Middle frontal gyrus (tissue), 1 donor: Measurements from ENCODE around the gene CORO2B.

Experiments used
- DNase-seq: peaks from one replicate; pipeline ENCODE4 v3.0.0-alpha.2; 2015; ENCODE audit warnings: low spot score; ENCODE audit errors: extremely low spot score

CORO2B gene

GRCh38 chr15:68626283-68626682 is 47.5 kb downstream of the CORO2B start:
- no peak for DNase-seq

DNA sequence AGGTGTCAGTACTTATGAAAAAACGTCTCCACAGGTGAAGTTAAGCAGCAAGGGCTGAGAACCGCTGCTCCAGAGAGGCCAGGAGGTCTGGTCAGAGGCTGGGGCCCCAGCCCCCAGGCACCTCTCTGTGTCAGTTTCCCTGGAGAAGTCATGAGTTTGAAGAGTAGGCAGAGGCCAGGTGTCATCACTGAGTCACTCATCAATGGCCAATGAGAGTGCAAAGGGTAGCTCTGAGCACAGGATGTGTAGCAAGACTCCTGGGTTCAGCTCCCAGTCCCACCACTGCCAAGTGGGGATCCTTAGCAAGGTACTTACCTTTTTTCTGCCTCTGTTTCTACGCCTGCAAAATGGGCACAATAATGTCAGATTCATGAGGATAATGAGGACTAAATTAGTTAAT is 47.9 kb downstream of the CORO2B start:
- no peak for DNase-seq

DNA sequence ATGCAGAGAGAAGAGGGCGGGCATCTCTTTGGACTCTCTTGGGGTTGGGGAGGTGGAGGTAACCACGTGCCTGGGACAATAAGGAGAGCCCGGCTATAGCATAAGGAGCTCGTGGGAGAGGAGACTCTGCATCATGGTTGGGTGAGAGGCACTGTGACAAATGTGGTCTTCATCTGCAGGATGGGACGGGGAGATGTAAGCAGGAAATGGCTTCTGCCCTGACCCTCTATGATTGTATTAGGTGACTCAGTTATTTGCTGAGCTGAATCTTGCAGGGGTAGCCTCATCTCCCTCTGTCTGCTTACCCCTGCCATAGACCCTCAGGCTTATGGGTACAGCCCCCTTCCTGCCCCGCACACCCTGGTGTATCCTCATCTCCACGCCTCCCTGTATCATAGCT is 48.7 kb downstream of the CORO2B start:
- no peak for DNase-seq

DNA sequence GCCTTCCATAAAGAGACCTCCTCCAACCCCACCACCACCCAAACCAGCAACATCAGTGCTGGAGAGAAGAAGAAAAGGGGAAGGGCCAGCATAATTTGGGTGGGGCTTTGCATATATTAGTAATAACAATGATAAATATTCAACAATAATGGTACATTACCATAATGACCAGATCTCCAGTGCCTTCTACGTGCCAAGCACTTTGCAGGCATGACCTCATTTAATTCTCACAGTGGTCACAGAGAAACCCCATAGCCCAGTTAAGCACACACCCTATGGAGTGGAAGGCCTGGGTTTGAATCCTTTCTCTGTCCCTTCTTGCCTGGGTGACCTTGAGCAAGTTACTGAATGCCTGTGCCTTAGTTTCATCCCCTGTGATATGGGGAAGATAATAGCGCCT is 49.2 kb downstream of the CORO2B start:
- DNase-seq, result no peak

GRCh38 chr15:68629519-68630210 is 50.9 kb downstream of the CORO2B start:
- no peak for DNase-seq

DNA sequence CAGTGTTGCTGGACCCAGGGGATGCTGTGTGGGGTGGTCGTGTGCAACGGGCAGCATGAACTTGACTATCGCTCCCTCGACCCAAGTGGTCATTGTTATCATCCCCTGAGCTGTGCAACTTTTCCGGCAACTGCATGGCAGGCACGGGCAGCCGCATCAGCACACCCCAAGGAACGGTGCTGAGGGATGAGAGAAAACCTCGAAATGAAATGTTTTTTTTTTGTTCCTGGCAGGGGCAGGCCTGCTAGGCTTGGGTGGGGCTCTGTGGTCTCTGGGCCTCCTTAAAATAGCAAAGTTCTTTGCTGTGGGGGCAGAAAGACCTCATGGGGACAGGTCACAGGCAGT is 51.4 kb downstream of the CORO2B start:
- DNase-seq, result no peak

DNA sequence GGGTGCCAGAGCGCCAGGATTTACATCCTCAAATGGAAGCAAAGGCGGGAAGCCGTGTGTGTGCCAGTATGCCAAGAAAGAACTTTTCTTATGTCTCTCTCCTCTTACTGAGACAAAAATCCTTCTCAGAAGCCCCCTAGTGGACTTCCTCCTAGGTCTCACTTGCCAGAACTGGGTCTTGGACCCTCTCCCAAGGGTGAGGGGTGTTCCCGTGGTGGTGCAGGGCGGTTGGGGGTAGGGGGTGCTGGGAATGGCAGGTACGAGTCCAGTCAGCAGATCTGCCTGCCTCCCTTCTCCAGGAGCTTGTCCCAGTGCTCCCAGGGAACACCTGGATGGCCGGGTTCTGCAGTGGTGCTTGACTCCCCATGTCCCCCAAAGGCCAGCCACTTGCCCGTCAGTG is 52.0 kb downstream of the CORO2B start:
- no peak for DNase-seq

DNA sequence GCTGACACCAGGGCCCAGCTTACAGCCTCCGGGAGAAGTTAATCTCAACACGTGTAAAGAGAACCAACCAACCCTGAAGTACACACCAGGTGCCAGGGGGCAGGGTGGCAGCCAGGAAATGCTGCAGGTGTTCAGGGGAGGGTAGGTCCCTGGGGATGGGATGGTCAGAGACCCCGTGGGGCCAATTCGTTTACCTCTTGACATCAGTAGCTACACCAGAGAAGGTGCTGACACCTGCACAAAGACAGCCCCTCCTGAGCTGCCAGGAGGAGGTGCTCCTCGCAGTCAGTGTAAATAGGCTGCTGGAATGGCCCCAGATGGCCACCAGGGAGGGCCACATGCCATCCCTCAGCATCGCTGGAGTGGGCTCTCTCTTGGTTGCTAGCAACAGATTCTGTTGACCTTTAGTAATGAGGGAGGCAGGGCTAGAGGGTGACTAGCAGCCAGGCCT is 52.8 kb downstream of the CORO2B start:
- DNase-seq, result no peak

DNA sequence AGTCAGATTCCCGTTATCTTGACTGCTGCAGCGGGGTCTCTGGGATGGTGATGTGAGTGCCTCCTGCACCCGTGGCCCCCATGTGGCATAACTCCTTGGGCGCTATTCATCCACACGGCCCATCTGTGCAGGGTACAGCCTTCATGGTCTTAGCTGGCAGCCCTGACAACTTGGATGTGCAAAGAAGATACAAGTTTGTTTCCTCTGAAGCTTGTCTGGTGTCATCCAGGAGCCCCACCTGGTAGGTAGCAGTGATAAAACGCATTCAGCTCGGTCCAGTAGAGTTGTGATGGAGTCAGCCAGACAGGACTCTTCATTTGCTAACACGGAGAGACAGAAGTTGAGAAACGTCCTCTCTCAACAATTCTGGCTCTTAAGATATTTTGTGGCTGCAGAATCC is 53.3 kb downstream of the CORO2B start:
- DNase-seq, result no peak

GRCh38 chr15:68633231-68634121 is 54.7 kb downstream of the CORO2B start:
- no peak for DNase-seq

DNA sequence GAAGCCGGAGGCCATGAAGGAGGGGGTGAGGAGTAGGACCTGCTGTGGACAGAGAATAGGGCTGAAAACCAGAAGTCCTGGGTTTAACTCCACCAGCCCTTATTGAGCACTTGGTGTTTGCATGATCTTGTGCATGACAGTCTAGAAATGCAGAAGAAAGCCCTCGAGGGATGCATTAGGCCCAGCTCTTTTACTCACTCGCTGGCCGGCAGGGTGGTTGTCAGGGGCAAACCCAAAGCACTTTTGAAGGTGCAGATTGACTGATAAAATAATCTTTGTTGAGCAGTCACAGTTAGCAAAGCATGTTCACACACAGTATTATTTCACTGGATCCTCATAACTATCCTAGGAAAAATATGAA is 55.3 kb downstream of the CORO2B start:
- no peak for DNase-seq

- no peak for DNase-seq
Observed at GRCh38 chr15:68634531-68634930, 55.7 kb downstream of the CORO2B start.

DNA sequence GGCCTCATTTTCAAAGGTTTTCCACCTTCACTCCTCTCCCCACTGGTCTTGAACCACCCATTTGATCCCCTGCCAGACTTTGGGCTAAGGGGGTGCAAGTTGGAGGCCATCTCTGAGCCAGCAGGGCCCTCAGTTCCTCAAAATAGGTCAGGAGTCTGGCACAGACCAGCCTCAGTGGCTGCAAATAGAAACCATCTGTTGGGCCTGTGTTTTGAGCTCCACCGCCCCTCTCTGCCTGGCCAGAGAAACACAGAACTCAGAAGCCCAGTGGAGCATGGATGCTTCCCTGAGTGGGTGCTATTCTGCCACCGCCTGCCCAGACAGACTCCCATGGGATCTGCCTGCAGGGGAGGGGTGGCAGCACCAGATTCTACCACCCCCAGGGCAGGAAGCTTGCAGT is 56.3 kb downstream of the CORO2B start:
- DNase-seq, result no peak

- no peak for DNase-seq
Observed at GRCh38 chr15:68636256-68636655, 57.5 kb downstream of the CORO2B start.

DNA sequence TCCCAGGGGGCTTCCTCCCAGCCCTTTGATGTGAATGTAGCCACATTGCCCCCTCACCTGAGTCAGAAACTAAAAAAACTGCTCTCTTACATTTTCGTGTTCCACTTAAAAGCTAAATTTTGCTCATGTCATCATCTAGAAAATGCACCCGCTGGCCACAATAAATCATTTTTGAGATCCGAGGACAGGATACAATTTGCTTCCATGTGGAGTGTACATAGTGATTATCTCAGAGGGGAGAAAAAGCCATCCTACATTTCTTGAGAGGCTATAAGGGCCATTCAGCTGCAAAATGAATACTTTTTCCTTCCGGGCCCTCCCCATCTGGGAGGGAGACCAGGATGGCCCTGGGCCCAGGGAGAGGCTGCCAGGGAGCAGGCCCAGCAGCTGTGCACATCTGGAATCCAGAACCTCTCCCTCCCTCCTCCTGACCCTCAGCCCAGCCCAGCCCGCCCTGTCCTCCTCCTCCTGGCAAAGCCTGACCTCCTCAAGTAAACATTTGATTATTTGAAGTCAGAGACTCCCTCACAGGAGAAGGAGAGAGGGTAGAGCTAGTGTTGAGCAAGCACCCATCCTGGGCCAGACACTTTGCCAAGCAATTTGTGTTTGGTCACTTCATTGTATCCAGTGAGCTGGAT is 59.1 kb downstream of the CORO2B start:
- no peak for DNase-seq

GRCh38 chr15:68638953-68639515 is 60.2 kb downstream of the CORO2B start:
- no peak for DNase-seq

DNA sequence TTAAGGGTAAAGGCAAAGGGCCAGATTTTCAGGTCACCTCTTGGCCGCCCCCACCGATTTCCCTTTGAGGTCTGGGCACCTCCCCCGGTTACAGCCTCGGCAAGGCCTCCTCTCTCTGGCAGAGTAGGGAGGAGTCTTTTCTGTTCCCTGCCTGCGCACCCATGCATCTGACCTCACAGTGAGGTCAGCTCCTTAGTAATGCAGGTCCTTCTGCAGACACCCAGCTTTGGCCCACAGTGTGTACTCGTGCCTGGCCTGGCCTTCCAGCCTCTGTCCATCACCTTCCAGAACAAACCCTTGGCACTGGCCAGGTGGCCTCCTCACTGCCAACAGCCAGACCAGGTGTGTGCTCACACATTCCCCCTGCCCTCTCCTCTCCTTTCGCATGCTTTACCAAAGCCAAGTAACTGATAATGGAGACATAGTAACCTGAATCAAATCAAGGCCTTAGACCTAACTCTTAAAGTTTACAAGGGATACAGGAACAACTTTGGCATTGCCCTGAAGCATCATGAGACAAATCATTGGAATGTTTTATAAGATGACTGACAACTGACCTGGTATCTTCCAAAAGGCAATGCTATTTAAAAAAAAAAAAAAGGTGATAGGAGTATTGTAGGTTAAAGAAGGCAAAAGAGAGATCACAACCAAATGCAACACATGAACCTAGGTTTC is 61.3 kb downstream of the CORO2B start:
- DNase-seq, result no peak

- no peak for DNase-seq
Observed at GRCh38 chr15:68640791-68641331, 62.1 kb downstream of the CORO2B start.

DNA sequence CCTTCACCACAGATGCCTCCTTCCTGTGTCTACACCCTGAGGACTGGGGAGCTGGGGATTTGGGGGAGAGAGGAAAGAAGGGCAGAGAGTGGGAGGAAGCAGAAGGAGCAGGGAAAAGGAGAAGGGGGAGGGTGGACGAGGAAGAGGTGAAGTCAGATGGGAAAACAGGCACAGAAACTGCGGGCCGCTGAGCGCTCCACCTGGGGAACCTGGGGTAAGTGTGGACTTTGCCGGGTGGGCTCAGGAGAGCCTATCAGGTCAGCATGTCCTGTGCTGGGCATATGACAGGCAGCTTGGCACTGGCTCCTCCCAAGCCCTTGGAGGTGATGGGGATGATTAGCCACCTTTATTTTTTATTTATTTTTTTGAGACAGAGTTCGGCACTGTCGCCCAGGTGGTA is 62.6 kb downstream of the CORO2B start:
- DNase-seq, result no peak

GRCh38 chr15:68642491-68642845 is 63.7 kb downstream of the CORO2B start:
- no peak for DNase-seq

DNA sequence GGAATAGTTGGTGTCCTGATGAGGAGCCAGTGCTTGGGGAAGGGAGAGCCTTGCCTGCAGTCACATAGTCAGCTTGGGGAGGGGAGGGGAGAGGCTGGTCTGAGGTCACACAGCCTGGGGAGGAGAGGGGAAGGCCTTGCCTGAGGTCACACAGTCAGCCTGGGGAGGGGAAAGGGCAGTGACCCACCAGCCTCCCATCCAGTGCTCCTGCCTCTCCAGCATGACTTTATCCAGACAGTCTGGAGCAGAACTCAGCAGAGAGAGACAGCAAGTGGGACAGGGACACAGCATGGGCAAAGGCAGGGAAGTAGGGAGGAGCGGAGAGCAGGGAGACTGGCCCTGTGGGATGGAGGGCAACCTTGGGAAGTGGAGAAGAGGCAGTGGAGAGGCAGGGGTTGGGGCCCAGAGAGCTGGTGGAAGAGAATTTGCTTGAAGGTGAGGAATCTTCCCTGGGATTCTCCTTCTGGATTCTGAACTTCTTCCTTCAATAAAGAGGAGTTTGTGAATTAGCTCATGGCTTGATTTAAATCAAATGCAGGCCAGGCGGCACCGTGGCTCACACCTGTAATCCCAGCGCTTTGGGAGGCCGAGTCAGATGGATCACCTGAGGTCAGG is 64.5 kb downstream of the CORO2B start:
- no peak for DNase-seq
